Caco-2 (cell line): Measurements from ENCODE around the gene THRB. TPM values are rescaled to one million over a fixed set of nuclear protein-coding genes. Genes with fewer than 3 reads are reported as not detected.

Source experiments
- BruUV-seq: library from RNA; stranded (reverse); fragments of 400-500 nt; replicated peaks from 2 replicates; lab custom pipeline; 2021; lab: Mats Ljungman, UMichigan
- CTCF ChIA-PET: fragments of 300-600 bp; sonication (Branson Sonifier 250); formaldehyde crosslinking; loops from one replicate; lab custom pipeline; 2022; ENCODE audit warnings: antibody characterized with exemption; lab: Charles Lee
- POLR2A ChIA-PET: fragments of 300-600 bp; sonication (Branson Sonifier 250); formaldehyde crosslinking; loops from one replicate; lab custom pipeline; 2022; ENCODE audit warnings: antibody characterized with exemption; lab: Charles Lee
- DNase-seq, 2 experiments: peaks; one replicate each; pipeline versions ENCODE4 v3.0.0 to v3.0.0-alpha.2; 2020 to 2022
- H3K27me3 ChIP-seq: replicated peaks from 2 replicates; pipeline ENCODE4 v1.6.0; 2011; ENCODE audit warnings: low read length; ENCODE audit not compliant: control insufficient read depth, insufficient read depth
- H3K36me3 ChIP-seq: 2 replicates; pipeline ENCODE4 v1.5.1; 2011; ENCODE audit warnings: low read length; ENCODE audit not compliant: control insufficient read depth, insufficient read depth
- H3K4me1 ChIP-seq: fragments of 250-450 bp; sonication (Bioruptor Pico); 2 replicates; pipeline ENCODE4 v1.5.1; 2020; ENCODE audit warnings: mild to moderate bottlenecking
- H3K4me3 ChIP-seq: 2 replicates; pipeline ENCODE4 v1.5.1; 2011; ENCODE audit warnings: low read depth, mild to moderate bottlenecking, control low read depth, low read length
- H3K9me3 ChIP-seq: fragments of 250-450 bp; sonication (Bioruptor Pico); 2 replicates; pipeline ENCODE4 v1.5.1; 2020; ENCODE audit warnings: mild to moderate bottlenecking, moderate library complexity
- H3K27ac Mint-ChIP-seq: one replicate; pipeline ENCODE4 v1.8.0; 2022; ENCODE audit warnings: mixed read lengths; ENCODE audit not compliant: unreplicated experiment
- H3K27me3 Mint-ChIP-seq: one replicate; pipeline ENCODE4 v1.8.0; 2022; ENCODE audit warnings: mixed read lengths; ENCODE audit not compliant: insufficient read depth, unreplicated experiment
- H3K36me3 Mint-ChIP-seq: one replicate; pipeline ENCODE4 v1.8.0; 2022; ENCODE audit warnings: mild to moderate bottlenecking, mixed read lengths; ENCODE audit not compliant: insufficient read depth, unreplicated experiment
- H3K4me1 Mint-ChIP-seq: one replicate; pipeline ENCODE4 v1.8.0; 2022; ENCODE audit warnings: low read depth, mixed read lengths; ENCODE audit not compliant: unreplicated experiment
- H3K4me3 Mint-ChIP-seq: one replicate; pipeline ENCODE4 v1.8.0; 2022; ENCODE audit warnings: mild to moderate bottlenecking, moderate library complexity, mixed read lengths; ENCODE audit not compliant: unreplicated experiment
- H3K9me3 Mint-ChIP-seq: one replicate; pipeline ENCODE4 v1.8.0; 2022; ENCODE audit warnings: mixed read lengths; ENCODE audit not compliant: unreplicated experiment
- intact Hi-C: fragments of 100-400 bp; cut with micrococcal nuclease; formaldehyde crosslinking; loops from one replicate; pipeline ENCODE4 v1.10.0; 2022; ENCODE audit not compliant: unreplicated experiment
- total RNA-seq: library from RNA; stranded (reverse); gene quantifications from 2 replicates; pipeline ENCODE4 v1.2.3, GENCODE V29; 2022
- TF ChIP-seq, protein P1 (sequence below), 2 experiments: fragments of 200-600 bp in 1 of 2; IDR thresholded peaks; 1 replicate in 1 of 2; 2 replicates in 1 of 2; pipeline versions ENCODE4 v1.5.1 to v1.8.0; 2011 to 2022; ENCODE audit warnings: antibody characterized with exemption in 1 of 2, control low read depth in 1 of 2, inconsistent platforms in 1 of 2, low read depth in 1 of 2, low read length in 1 of 2, mild to moderate bottlenecking in 1 of 2, moderate library complexity in 1 of 2; ENCODE audit not compliant: insufficient read depth in 1 of 2, severe bottlenecking in 1 of 2, unreplicated experiment in 1 of 2

THRB gene
- total RNA-seq, 1 experiment from 2014 or later = 19.4 TPM

DNA sequence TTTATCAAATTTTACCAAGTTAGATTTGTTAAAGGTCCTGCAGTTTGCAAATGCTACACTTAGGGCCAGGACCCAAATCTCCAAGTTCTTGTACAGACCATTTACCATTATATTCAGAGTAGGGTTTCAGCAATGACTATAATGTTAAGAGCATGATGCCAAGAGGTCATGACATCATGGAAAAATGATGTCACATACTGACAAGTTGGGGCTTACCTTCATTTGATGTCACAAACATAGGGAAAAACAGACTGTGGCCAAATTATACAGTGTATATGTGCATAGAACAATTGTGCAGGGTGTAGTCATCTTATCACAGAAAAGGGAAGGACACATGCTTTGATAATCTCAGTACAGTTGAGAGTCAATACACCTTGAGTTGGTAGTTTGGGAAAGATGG is 10.1 kb upstream of the THRB start:
- H3K36me3 ChIP-seq = no peaks in the 10 kb centered on the region
- no TSS peak for BruUV-seq
- Mint-ChIP-seq H3K27ac (no peak overlapping the region), H3K4me3 (no peak overlapping the region), H3K27me3 (no peaks in the 10 kb centered on the region), H3K9me3 (no peaks in the 10 kb centered on the region), H3K36me3 (no peaks in the 10 kb centered on the region), H3K4me1 (no peaks in the 10 kb centered on the region)
- no peaks in the 10 kb centered on the region for H3K27me3 ChIP-seq
- POLR2A ChIA-PET = no interaction called here
- peaks cover 14% of the 10 kb centered on the region for H3K4me1 ChIP-seq
- TF ChIP-seq, protein P1, sequence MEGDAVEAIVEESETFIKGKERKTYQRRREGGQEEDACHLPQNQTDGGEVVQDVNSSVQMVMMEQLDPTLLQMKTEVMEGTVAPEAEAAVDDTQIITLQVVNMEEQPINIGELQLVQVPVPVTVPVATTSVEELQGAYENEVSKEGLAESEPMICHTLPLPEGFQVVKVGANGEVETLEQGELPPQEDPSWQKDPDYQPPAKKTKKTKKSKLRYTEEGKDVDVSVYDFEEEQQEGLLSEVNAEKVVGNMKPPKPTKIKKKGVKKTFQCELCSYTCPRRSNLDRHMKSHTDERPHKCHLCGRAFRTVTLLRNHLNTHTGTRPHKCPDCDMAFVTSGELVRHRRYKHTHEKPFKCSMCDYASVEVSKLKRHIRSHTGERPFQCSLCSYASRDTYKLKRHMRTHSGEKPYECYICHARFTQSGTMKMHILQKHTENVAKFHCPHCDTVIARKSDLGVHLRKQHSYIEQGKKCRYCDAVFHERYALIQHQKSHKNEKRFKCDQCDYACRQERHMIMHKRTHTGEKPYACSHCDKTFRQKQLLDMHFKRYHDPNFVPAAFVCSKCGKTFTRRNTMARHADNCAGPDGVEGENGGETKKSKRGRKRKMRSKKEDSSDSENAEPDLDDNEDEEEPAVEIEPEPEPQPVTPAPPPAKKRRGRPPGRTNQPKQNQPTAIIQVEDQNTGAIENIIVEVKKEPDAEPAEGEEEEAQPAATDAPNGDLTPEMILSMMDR (IDR thresholded peaks at IDR 0.05; ENCODE audit: insufficient read depth in 1 of 2, low read depth in 1 of 2, low read length in 1 of 2, severe bottlenecking in 1 of 2, unreplicated experiment in 1 of 2) = no peak
- H3K9me3 ChIP-seq = no peaks in the 10 kb centered on the region
- no peak for DNase-seq
- intact Hi-C loops = no loop called here
- CTCF ChIA-PET = interaction anchor here (1.4 kb wide), 1 partner anchor 8 kb away, joined by 4 read pairs; no protein-coding TSS in a partner anchor
- no peak overlapping the region for H3K4me3 ChIP-seq

DNA sequence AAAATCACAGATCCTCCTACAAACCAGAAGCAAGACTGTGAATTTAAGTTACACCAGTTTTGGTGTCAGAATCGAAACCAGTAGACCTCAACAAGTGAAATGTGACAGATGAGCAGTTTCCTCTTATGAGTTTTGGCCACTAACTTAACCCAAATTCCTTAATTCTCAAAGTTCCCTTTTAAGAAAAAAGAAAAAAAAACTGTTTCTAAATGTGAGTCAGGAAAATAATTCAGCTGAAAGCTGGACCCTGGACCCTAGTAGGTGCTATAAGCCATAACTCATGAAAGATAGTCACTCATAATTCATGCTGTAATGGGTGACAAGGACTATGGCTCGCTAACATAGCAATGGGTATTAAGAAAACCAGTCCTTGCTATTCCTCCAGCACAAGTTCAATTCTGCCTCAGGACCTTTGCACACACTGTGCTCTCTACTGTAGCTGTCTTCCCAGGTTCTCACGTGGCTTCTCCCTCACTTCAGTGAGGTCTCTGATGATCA is 9.0 kb upstream of the THRB start:
- Histone ChIP-seq H3K9me3 (no peaks in the 10 kb centered on the region), H3K4me1 (peaks cover 10% of the 10 kb centered on the region), H3K36me3 (no peaks in the 10 kb centered on the region), H3K4me3 (no peak overlapping the region), H3K27me3 (no peaks in the 10 kb centered on the region)
- no peaks in the 10 kb centered on the region for H3K9me3 Mint-ChIP-seq
- no peak overlapping the region for H3K4me3 Mint-ChIP-seq
- H3K4me1 Mint-ChIP-seq = no peaks in the 10 kb centered on the region
- CTCF ChIA-PET = no interaction called here
- H3K27ac Mint-ChIP-seq = no peak overlapping the region
- intact Hi-C loops = no loop called here
- no peaks in the 10 kb centered on the region for H3K27me3 Mint-ChIP-seq
- POLR2A ChIA-PET = no interaction called here
- BruUV-seq = no TSS peak
- no peaks in the 10 kb centered on the region for H3K36me3 Mint-ChIP-seq
- DNase-seq = no peak
- TF ChIP-seq, protein P1 (IDR thresholded peaks at IDR 0.05; ENCODE audit: insufficient read depth in 1 of 2, low read depth in 1 of 2, low read length in 1 of 2, severe bottlenecking in 1 of 2, unreplicated experiment in 1 of 2) = no peak

DNA sequence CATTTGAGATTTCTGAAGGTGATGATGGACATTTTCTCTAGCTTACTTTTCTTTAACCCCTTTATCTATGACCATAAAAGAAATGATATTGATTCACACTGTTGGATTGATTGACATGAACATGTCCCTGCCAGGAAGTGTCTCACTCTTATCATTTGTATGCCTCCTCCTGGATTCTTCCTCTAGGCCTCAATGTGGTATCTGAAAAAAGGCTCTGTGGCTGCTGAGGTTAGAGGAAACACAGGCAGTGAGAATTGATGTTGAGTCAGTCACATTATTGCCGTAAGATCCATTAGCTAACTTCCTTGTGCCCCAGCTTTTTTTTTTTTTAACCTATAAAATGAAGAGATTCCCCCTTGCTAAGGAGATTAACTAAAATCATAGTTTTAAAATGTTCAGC is 8.0 kb upstream of the THRB start:
- Mint-ChIP-seq H3K36me3 (no peaks in the 10 kb centered on the region), H3K9me3 (no peaks in the 10 kb centered on the region), H3K4me3 (no peak overlapping the region), H3K27me3 (no peaks in the 10 kb centered on the region), H3K4me1 (no peaks in the 10 kb centered on the region), H3K27ac (no peak overlapping the region)
- no TSS peak for BruUV-seq
- ChIA-PET POLR2A (no interaction called here), CTCF (no interaction called here)
- intact Hi-C loops = no loop called here
- no peaks in the 10 kb centered on the region for H3K27me3 ChIP-seq
- peaks cover 8% of the 10 kb centered on the region for H3K4me1 ChIP-seq
- H3K36me3 ChIP-seq = no peaks in the 10 kb centered on the region
- no peaks in the 10 kb centered on the region for H3K9me3 ChIP-seq
- TF ChIP-seq, protein P1 (IDR thresholded peaks at IDR 0.05; ENCODE audit: insufficient read depth in 1 of 2, low read depth in 1 of 2, low read length in 1 of 2, severe bottlenecking in 1 of 2, unreplicated experiment in 1 of 2) = no peak
- no peak overlapping the region for H3K4me3 ChIP-seq
- DNase-seq = no peak
